IPS-18c (cell line): ENCODE data around the gene PC.

Source experiments
- H3K4me3 ChIP-seq: 2 replicates; pipeline ENCODE4 v1.7.0; 2013; ENCODE audit warnings: low read depth, mild to moderate bottlenecking, low read length, moderate library complexity; ENCODE audit not compliant: insufficient read depth
- H3K9me3 ChIP-seq: one replicate; pipeline ENCODE4 v1.6.1; 2013; ENCODE audit warnings: mild to moderate bottlenecking, low read length, moderate library complexity; ENCODE audit not compliant: control insufficient read depth, insufficient read depth

The PC gene

DNA sequence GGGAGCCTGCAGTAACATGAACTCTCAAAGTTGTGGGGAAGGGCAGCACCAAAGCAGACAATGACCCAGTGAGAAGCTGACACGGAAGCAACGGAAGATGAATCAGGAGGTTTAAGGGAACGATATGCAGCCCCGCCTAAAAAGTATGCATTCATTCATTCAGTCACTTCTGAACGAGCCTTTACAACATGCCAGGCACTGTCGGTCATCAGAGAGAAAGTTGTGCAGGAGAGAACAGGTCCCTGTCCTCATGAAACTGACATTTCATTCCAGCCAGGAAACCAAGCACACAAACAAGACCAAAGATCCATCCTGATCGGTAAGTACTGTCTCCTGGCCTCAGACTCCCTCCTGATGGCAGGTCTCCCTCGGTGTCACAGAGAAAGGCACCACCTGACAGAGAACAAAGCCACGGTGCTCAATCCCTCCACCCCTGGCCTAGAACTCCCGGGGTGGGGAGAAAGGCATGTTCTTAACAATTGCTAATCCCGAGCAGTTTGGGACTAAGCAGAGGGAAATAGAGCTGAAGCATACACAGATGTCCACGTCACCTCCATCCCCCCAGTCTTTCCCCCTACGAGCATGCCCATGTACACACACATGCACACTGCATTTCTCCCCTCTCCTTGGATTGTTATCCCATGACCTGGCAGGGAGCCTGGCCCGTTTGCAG is 52.0 kb downstream of the PC start:
- Histone ChIP-seq H3K9me3 (peaks cover 2% of the 10 kb centered on the region), H3K4me3 (no peak overlapping the region)

DNA sequence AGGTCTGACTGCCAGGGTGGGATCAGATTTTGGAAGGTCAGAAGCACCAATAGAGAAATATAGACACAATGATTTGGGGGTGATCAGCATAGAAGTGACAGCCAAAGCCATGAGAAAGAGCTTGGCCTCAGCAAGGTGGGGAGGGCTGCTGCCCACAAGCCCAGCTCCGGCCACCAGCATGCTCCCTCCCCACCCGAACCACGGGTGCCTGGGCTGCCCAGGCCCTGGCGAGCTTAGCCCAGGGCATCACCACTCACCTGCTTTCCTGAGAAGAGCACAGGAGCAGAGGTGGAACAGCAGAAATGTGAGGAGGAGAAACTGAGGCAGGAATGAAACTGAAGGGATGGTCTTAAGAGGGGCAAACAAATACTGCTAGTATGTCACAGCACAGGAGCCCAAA is 52.6 kb downstream of the PC start:
- Histone ChIP-seq H3K9me3 (peaks cover 2% of the 10 kb centered on the region), H3K4me3 (no peak overlapping the region)

DNA sequence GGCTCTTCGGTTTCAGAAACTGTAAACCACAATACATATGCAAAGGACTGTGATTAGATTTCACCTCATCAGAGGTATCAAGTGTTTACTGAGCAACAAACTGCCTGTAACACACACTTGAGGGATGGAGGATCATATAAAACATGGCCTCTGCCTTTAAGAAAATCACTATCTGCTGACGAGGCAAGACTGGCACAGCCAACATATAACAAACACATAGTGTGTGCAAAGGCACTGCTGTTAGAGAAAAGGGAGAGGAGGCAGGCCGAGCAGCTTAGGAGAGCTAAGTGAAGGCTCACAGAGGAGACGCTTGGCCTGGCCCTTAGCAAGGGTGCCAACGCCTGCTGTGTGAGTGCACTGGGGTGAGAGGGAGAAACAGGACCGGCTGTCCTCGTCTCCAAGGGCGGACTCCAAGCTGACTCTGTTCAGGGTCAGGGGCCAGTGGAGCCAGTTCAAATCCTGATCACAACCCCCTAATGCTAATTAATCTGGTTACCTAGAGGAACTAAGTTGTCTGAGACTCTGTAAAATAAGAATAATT is 53.1 kb downstream of the PC start:
- Histone ChIP-seq H3K9me3 (peaks cover under 1% of the 10 kb centered on the region), H3K4me3 (no peak overlapping the region)

DNA sequence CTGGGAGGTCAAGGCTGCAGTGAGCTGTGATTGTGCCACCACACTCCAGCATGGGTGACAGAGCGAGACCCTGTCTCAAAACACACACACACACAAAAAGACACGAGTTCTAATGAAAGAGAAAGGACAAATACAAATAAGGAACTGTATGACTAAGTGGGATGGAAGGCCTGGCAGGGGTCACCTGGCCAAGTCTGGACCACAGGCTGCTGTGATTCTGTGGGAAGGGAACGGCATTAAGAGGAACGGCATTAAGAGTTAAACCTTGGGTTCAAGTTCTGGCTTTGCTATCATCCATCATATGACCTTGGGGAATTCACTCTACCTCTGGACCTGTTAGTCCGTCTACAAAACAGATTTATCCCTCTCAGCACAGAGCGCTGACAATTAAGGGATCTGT is 53.6 kb downstream of the PC start:
- H3K4me3 ChIP-seq = no peak overlapping the region
- H3K9me3 ChIP-seq = no peaks in the 10 kb centered on the region

DNA sequence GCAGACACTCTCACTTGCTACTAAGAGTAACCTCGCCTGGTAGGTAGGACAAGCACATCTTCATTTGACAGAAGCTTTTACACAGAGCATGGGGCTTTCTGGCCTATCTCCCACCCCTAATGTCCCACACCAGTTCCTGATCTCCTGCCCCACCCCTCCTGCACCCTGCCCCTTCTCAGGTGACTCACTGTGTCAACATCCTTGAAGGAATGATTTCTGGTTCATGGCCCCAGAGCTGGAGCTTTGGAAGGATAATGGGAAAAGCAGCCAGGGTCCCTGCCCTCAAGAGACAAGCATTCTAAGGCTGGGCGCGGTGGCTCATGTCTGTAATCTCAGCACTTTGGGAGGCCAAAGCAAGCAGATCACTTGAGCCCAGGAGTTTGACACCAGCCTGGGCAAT is 54.1 kb downstream of the PC start:
- no peak overlapping the region for H3K4me3 ChIP-seq
- no peaks in the 10 kb centered on the region for H3K9me3 ChIP-seq

DNA sequence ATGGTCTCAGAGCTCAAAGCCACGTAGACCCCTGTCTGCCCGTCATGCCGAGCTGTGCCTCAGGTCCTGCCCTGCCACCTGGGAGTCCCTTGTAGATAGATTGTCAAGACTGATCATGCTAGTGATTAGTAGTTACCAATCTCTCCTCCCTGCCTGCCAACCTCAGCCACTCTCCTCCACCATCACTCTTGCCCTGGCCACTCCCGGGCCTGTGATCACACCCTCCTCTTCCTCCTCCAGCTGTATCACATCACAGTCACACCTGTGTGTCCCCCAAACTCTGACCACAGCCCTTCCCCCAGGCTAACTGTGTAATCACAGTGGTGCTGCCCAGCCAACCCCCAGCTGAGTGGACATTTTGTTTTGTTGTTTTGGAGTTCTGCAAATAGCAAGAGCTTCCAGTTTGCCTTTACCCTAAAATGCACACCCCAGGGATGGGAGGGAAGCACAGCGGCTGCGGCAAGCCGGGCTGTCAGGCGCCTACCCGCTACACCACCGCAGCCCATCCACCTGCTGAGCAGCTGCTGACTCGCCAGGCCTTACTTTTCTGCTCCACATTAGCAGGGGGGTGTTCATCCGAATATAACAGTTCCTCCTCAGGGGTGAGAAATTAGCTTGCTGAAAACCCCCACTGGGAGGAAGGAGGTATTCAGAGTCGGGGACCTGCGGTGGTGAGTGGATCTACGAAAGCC is 55.6 kb downstream of the PC start:
- no peak overlapping the region for H3K4me3 ChIP-seq
- H3K9me3 ChIP-seq = no peaks in the 10 kb centered on the region

DNA sequence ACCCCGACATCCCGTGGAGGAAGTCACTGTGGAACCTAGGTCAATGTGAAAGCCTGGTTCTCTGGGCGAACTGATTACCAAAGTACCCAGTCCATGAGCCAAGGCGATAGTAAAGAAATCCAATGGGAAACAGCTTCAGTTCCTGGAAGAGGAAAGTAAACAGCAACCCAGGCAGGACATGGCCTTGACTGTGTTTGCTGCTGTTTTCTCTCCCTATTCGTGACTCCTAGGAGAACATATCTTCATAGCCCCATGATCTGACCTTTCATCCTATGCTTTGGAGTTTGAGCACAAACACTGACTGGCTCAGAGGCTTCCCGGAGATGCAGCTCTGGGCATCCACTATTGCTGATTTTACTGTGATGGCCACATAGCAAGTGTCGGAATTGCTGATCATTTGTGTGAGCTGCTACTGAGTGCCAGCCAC is 56.2 kb downstream of the PC start:
- Histone ChIP-seq H3K4me3 (no peak overlapping the region), H3K9me3 (no peaks in the 10 kb centered on the region)

DNA sequence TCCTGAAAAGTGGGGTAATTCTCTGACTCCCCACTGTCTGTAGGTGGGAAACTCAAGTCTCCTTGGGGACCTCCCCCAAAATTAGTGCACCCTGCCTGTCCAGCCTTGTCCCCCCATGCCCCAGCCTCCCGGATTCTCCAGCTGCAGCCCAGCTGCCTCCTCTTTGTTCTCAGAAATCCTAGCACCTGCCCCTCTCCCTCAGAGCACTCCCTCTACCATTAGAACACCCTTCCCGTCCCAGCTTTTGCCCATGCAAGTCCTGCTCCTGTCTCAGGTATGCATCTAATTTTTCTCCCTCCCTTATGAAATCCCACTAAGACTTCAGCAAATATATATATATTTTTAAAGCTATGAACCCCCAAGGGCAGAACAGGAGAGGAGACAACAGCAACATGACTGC is 64.0 kb downstream of the PC start:
- H3K4me3 ChIP-seq = no peak overlapping the region
- peaks cover 4% of the 10 kb centered on the region for H3K9me3 ChIP-seq

DNA sequence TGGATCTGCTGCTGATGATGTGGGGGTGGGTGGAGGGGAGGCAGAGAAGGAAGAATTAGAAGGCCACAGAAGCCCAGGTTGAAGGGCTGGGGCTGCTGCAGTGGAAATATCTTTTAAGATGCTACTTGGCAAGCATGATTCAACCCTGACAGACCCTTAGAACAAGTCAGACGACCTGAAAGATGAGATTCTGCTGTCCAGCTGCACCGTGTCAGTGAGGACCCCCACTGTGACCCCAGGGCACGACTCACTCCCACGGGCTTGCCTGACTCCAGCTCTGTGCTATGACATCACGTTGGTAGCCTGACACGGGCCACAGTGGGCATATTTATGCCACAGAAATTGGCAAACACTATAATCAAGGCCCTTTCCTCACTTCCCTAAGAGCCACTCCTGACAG is 65.3 kb downstream of the PC start:
- H3K9me3 ChIP-seq = peaks cover 4% of the 10 kb centered on the region
- H3K4me3 ChIP-seq = no peak overlapping the region

DNA sequence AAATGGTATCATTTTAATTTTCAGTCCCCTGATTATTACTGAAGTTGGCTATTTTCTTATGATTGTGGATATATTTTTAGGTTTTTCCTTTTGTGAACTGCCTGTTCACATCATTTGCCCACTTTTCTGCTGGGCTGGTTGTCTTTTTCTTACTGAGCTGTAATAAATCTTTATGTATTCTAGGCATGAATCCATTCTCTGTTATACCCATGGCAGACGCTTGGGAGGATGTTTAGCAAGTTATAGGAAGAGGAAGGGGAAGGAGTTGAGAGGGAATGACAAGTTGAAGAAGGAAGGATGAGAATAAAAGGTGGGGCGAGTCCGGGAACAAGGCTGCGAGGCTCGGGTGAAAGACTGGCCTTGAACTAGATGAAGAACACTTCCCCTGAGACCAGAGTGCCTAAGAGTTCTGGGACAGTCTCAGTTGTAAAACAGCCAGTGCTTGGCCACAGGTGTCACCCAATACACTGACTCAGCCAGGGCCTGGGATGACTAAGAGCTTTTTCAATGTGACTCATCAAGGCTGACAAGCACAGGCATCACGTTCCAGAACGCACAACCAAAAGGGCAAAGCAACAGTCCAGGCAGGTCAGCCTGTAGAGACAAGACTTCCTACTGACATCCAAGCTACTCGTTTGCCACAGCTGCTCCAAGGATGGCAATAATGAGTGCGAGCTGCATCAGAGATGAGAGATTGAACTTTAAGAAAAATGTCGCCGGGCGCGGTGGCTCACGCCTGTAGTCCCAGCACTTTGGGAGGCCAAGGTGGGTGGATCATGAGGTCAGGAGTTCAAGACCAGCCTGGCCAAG is 66.1 kb downstream of the PC start:
- Histone ChIP-seq H3K9me3 (peaks cover 4% of the 10 kb centered on the region), H3K4me3 (no peak overlapping the region)

DNA sequence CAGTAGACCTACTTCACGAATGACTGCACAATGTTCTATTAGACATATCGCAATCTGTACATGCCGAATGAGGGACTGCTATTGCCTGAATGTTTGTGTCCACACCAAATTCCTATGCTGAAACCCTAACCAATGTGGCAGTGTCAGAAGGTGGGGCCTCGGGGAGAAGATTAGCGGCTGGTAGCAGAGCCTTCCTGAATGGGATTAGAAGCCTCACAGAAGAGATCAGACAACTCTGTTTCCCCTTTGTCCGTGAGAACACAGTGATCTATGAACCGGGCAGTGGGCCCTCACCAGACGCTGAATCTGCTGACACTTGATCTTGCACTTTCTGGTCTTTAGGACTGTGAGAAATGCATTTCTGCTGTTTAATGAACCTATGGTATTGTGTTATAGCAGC is 68.2 kb downstream of the PC start:
- peaks cover 4% of the 10 kb centered on the region for H3K9me3 ChIP-seq
- no peak overlapping the region for H3K4me3 ChIP-seq

DNA sequence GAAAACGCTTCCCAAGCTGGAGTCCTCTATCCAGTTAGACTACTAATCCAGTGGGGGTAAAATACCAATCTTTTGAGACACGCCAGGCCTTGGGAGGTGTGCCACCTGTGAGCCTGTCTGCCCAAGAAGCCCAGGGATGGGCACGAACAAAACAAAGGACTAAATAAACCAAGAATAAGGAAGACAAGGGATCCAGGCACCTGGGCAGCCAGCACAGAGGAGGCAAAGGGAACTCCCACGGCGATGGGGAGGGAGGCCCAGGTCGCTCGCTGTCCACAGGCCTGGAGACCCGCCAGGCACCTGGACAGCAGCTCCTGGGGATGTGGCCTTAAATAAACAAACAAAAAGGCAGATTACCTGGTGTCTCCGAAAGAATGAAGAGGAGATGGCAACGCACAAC is 69.9 kb downstream of the PC start:
- peaks cover 4% of the 10 kb centered on the region for H3K9me3 ChIP-seq
- H3K4me3 ChIP-seq = no peak overlapping the region

DNA sequence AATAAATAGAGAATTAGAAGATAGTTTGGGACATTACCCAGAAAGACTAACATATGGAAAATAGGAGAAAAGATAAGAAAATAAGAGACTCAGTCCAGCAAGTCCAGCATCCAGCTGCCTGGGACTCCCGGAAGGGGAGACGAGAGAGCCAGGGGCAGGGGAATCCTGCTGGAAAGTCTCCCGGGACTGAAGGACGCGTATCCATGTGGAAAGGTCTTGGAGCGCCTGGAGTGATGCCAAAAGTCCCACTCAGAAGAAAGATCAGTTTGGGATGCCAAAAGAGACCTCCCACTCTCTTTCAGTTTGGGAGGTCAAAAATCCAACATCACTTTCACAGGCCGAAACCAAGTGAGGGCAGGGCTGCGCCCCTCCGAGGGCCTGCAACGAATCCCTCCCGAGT is 70.7 kb downstream of the PC start:
- Histone ChIP-seq H3K4me3 (no peak overlapping the region), H3K9me3 (peaks cover 4% of the 10 kb centered on the region)

DNA sequence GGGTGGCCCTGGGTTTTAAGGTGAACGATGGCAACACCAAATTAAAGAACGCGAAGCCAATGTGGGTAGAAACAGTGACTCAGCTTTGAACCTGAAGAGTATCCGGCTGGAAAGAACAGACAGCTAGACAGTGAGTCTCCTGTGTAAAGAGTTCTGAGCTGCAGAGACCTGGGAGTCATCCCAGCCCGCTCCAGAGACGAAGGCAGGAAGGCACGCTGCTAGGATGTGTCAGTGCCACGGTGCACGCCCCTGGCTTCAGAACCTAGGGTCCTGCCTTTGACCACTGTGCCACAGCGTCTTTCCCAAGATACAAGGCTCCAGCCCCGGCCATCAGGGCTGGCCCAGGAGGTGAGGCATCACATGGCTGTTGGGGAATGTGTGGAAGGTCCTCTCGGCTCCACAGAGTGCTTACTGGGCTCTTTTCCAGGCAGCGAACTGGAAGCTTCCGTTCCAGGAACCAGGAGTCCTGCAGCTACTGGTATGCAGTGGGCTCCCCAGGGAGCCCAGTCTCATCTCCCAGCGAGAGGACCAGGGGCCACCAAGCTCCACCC is 71.4 kb downstream of the PC start:
- no peaks in the 10 kb centered on the region for H3K9me3 ChIP-seq

DNA sequence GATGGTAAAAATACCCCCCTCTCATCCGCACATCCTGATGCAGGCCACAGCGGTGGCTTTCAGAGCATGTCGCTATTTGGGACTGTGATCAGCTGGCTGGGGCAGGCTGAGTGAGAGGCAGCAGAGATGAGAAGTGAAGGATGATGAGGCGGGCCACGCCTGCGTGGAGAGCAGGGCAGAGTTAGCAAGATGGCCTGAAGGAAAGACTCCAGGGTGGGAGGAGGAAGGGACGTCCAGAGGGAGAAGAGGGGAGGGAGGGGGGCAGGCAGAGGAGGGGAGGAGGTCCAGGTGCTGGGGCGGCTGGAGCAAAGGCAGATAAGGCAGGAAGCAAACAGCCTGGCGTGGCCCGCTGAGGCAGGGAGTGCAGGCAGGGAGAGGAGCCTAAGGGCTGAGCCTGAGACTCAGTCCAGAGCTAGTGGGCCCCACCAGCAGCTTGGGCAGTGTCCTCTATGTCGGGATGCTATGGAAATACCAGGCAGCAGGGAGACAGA is 72.2 kb downstream of the PC start:
- Histone ChIP-seq H3K9me3 (no peaks in the 10 kb centered on the region), H3K4me3 (no peak overlapping the region)

More for the DNA sequence above, 71.4 kb downstream of the PC start:
- H3K4me3 ChIP-seq = no peak overlapping the region

DNA sequence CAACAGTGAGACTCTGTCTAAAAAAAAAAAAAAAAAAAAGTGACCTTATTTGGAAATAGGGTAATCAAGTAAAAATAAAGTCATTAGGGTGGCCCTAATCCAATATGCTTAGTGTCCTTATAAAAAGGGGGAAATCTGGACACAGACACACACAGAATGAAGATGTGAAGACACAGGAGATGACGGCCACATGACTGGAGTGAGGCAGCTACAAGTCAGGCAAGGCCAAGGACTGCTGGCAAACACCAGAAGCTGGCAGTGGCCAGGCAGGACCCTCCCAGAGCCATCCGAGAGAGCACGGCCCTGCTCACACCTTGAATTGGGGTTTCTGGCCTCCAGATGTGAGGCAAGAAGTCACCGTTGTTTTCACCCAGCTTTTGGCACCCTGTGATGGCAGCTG is 72.7 kb downstream of the PC start:
- Histone ChIP-seq H3K9me3 (no peaks in the 10 kb centered on the region), H3K4me3 (no peak overlapping the region)

DNA sequence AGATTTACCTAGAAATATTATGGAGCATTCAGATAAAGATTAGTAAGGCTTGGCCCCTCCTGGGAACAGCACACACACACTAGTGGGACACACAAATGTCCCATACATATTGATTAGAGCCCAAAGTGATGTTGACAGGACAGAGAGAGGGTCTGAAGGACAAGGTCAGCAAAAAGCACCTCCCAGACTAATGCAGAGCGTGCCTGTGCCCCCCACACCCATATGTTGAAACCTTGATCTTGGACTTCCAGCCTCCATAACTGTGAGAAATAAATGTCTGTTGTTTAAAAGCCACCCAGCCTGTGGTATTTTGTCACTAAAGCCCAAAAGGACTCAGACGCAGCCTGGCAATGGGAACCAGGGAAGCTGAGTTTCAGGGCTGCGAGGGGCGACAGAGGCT is 73.7 kb downstream of the PC start:
- Histone ChIP-seq H3K9me3 (no peaks in the 10 kb centered on the region), H3K4me3 (no peak overlapping the region)
